SK-N-SH (cell line): ENCODE data around the gene PHEX. TPM values are rescaled to one million over a fixed set of nuclear protein-coding genes. Genes with fewer than 3 reads are reported as not detected.

Experiments
- CTCF ChIA-PET: fragments of 300-600, 350-600 bp; formaldehyde crosslinking; extraction: SDS; loops from one replicate; lab custom pipeline; 2021; lab: Yijun Ruan, JAX
- POLR2A ChIA-PET: fragments of 350-600 bp; sonication (Branson Sonifier 250); formaldehyde crosslinking; extraction: SDS; loops from one replicate; lab custom pipeline; 2020; ENCODE audit warnings: antibody characterized with exemption, inconsistent platforms; lab: Yijun Ruan, JAX
- DNase-seq: peaks from one replicate; pipeline ENCODE4 v3.0.0; 2012
- H2AFZ ChIP-seq: fragments of 200-600 bp; sonication (generic); 2 replicates; pipeline ENCODE4 v1.8.1; 2016; ENCODE audit warnings: antibody characterized with exemption, mild to moderate bottlenecking, low read depth
- H3F3A ChIP-seq: fragments of 200-600 bp; sonication (generic); replicated peaks from 2 replicates; pipeline ENCODE3; 2016; ENCODE audit warnings: antibody characterized with exemption, mild to moderate bottlenecking; ENCODE audit not compliant: insufficient read depth
- H3K27ac ChIP-seq, 2 experiments: fragments of 200-500 bp in 1 of 2; fragments of 200-600 bp in 1 of 2; sonication (Bioruptor generic) in 1 of 2; sonication (generic), shearing (Covaris generic) in 1 of 2; 2 replicates each; pipeline versions ENCODE4 v1.5.1 to v1.6.1; 2014 to 2016; ENCODE audit warnings: low read depth in 2 of 2, inconsistent platforms in 1 of 2, low read length in 1 of 2, mild to moderate bottlenecking in 1 of 2, mixed read lengths in 1 of 2
- H3K27me3 ChIP-seq: fragments of 200-600 bp; sonication (generic), shearing (Covaris generic); 2 replicates; pipeline ENCODE4 v1.6.1; 2016; ENCODE audit warnings: mixed run types; ENCODE audit not compliant: insufficient read depth
- H3K36me3 ChIP-seq, 2 experiments: fragments of 200-500 bp in 1 of 2; fragments of 200-600 bp in 1 of 2; sonication (Bioruptor generic) in 1 of 2; sonication (generic) in 1 of 2; replicated peaks in 1 of 2; 2 replicates each; pipeline versions ENCODE3 to v1.5.1; 2014 to 2016; ENCODE audit warnings: low read length in 1 of 2, mild to moderate bottlenecking in 1 of 2; ENCODE audit not compliant: insufficient read depth in 2 of 2, control insufficient read depth in 1 of 2
- H3K4me1 ChIP-seq, 2 experiments: fragments of 200-500 bp in 1 of 2; fragments of 200-600 bp in 1 of 2; sonication (Bioruptor generic) in 1 of 2; sonication (generic), shearing (Covaris generic) in 1 of 2; 2 replicates each; pipeline versions ENCODE4 v1.5.1 to v1.6.1; 2014 to 2016; ENCODE audit warnings: low read depth in 1 of 2, low read length in 1 of 2, mixed run types in 1 of 2; ENCODE audit not compliant: insufficient read depth in 2 of 2, control insufficient read depth in 1 of 2
- H3K4me2 ChIP-seq: fragments of 200-600 bp; sonication (generic), shearing (Covaris generic); 2 replicates; pipeline ENCODE4 v1.6.1; 2017; ENCODE audit warnings: mixed run types
- H3K4me3 ChIP-seq, 2 experiments: fragments of 200-500 bp in 1 of 2; fragments of 200-600 bp in 1 of 2; sonication (Bioruptor generic) in 1 of 2; sonication (generic), shearing (Covaris generic) in 1 of 2; 2 replicates each; pipeline versions ENCODE4 v1.5.1 to v1.8.1; 2014 to 2016; ENCODE audit warnings: low read depth in 2 of 2, inconsistent platforms in 1 of 2, low read length in 1 of 2, mild to moderate bottlenecking in 1 of 2, mixed read lengths in 1 of 2, moderate library complexity in 1 of 2
- H3K79me2 ChIP-seq: fragments of 200-600 bp; sonication (generic); 2 replicates; pipeline ENCODE4 v1.8.1; 2017; ENCODE audit warnings: mild to moderate bottlenecking; ENCODE audit not compliant: insufficient read depth
- H3K9ac ChIP-seq: fragments of 200-600 bp; sonication (generic); 2 replicates; pipeline ENCODE4 v1.6.1; 2017; ENCODE audit warnings: mixed run types
- H3K9me2 ChIP-seq: fragments of 200-600 bp; sonication (generic); 2 replicates; pipeline ENCODE4 v1.6.1; 2017; ENCODE audit warnings: mixed run types
- H3K9me3 ChIP-seq: fragments of 200-600 bp; sonication (generic); 2 replicates; pipeline ENCODE4 v1.6.1; 2017; ENCODE audit warnings: mixed run types, mild to moderate bottlenecking, moderate library complexity
- H4K20me1 ChIP-seq: fragments of 200-600 bp; sonication (generic); 2 replicates; pipeline ENCODE4 v1.6.1; 2017; ENCODE audit warnings: mild to moderate bottlenecking, mixed run types; ENCODE audit not compliant: insufficient read depth
- CHD2 ChIP-seq: fragments of 150-350 bp; IDR thresholded peaks from 2 replicates; pipeline ENCODE4 v1.6.1; 2018; ENCODE audit warnings: low read length; ENCODE audit not compliant: partially characterized antibody
- FOSL2 ChIP-seq: IDR thresholded peaks from 2 replicates; pipeline ENCODE4 v1.4.0; 2012; ENCODE audit warnings: low read depth, mild to moderate bottlenecking, moderate library complexity, borderline replicate concordance
- FOXJ3 ChIP-seq: sonication (generic); formaldehyde crosslinking; IDR thresholded peaks from 2 replicates; pipeline ENCODE4 v1.5.1; 2020; ENCODE audit warnings: mild to moderate bottlenecking, missing genetic modification reagents
- FOXM1 ChIP-seq: IDR thresholded peaks from 2 replicates; pipeline ENCODE4 v1.4.0; 2012; ENCODE audit warnings: low read depth, mild to moderate bottlenecking
- GABPA ChIP-seq: IDR thresholded peaks from 2 replicates; pipeline ENCODE4 v1.4.0; 2012; ENCODE audit warnings: low read depth, mild to moderate bottlenecking
- GATA2 ChIP-seq: sonication (generic); formaldehyde crosslinking; IDR thresholded peaks from 2 replicates; pipeline ENCODE4 v1.5.0; 2020; ENCODE audit warnings: mild to moderate bottlenecking, missing genetic modification reagents
- JUND ChIP-seq: IDR thresholded peaks from 2 replicates; pipeline ENCODE4 v1.4.0; 2012
- MAX ChIP-seq: IDR thresholded peaks from 2 replicates; pipeline ENCODE4 v1.4.0; 2012; ENCODE audit warnings: low read depth
- NRF1 ChIP-seq: IDR thresholded peaks from 2 replicates; pipeline ENCODE4 v1.6.1; 2012; ENCODE audit warnings: low read depth, mild to moderate bottlenecking, low read length
- PBX3 ChIP-seq: IDR thresholded peaks from 2 replicates; pipeline ENCODE4; 2012
- POLR2AphosphoS5 ChIP-seq: IDR thresholded peaks from 2 replicates; pipeline ENCODE4 v1.6.1; 2012; ENCODE audit warnings: low read depth, low read length
- RAD21 ChIP-seq: IDR thresholded peaks from 2 replicates; pipeline ENCODE4 v1.6.1; 2012; ENCODE audit warnings: mild to moderate bottlenecking, low read length
- RFX5 ChIP-seq: IDR thresholded peaks from 2 replicates; pipeline ENCODE4 v1.6.1; 2012; ENCODE audit warnings: mild to moderate bottlenecking, improper control_type of control experiment, low read length
- SIN3A ChIP-seq: IDR thresholded peaks from 2 replicates; pipeline ENCODE4 v1.6.1; 2012; ENCODE audit warnings: low read depth, mild to moderate bottlenecking, low read length, moderate library complexity, borderline replicate concordance
- SMC3 ChIP-seq: IDR thresholded peaks from 2 replicates; pipeline ENCODE4 v1.6.1; 2012; ENCODE audit warnings: low read depth, low read length, improper control_type of control experiment
- TAF1 ChIP-seq: IDR thresholded peaks from 2 replicates; pipeline ENCODE4 v1.6.1; 2012; ENCODE audit warnings: low read depth, mild to moderate bottlenecking, low read length, moderate library complexity, borderline replicate concordance
- TCF12 ChIP-seq: IDR thresholded peaks from 2 replicates; pipeline ENCODE4 v1.4.0; 2012
- TEAD4 ChIP-seq: IDR thresholded peaks from 2 replicates; pipeline ENCODE4 v1.4.0; 2012; ENCODE audit warnings: mild to moderate bottlenecking, borderline replicate concordance; ENCODE audit not compliant: insufficient read depth
- USF1 ChIP-seq: IDR thresholded peaks from 2 replicates; pipeline ENCODE4 v1.4.0; 2012; ENCODE audit warnings: low read depth, borderline replicate concordance
- USF2 ChIP-seq: fragments of 150-350 bp; IDR thresholded peaks from 2 replicates; pipeline ENCODE4 v1.6.1; 2017; ENCODE audit warnings: antibody characterized with exemption, low read length, low read depth, borderline replicate concordance
- YY1 ChIP-seq: IDR thresholded peaks from 2 replicates; pipeline ENCODE4 v1.4.0; 2012; ENCODE audit warnings: low read depth, mild to moderate bottlenecking
- ZBTB33 ChIP-seq: IDR thresholded peaks from 2 replicates; pipeline ENCODE4 v1.4.0; 2012; ENCODE audit warnings: low read depth, borderline replicate concordance
- WGBS: methylation state at CpG from one replicate; pipeline ENCODE4 v1.1.6; 2017; ENCODE audit warnings: low lambda C conversion rate; 5-methylcytosine and 5-hydroxymethylcytosine counted together
- polyA plus RNA-seq, 3 experiments: library from polyadenylated mRNA; depleted of rRNA; stranded (reverse); fragments of >200 nt; gene quantifications; 2 replicates each; pipeline ENCODE4 v1.2.3, GENCODE V29; 2012

The PHEX gene
- polyA plus RNA-seq, 1 of the 3 experiments (the other 2 are of a cell fraction), result 0.35 TPM

- Histone ChIP-seq H3K27ac (no peak overlapping the region), H3K4me1 (peaks cover 0 to 3% of the 10 kb centered on the region in 2 experiments; a peak in 1 of 4 replicates), H3K4me2 (no peak overlapping the region), H3K27me3 (no peaks in the 10 kb centered on the region), H3K79me2 (peaks cover 18% of the 10 kb centered on the region), H3F3A (peaks cover 14% of the 10 kb centered on the region), H3K4me3 (no peak overlapping the region), H3K9ac (no peak overlapping the region), H3K9me2 (no peaks in the 10 kb centered on the region), H2AFZ (no peak overlapping the region), H3K9me3 (no peaks in the 10 kb centered on the region), H3K36me3 (peaks cover 29 to 79% of the 10 kb centered on the region in 2 experiments), H4K20me1 (peaks cover 4% of the 10 kb centered on the region; the same call in 1 of the 2 replicates)
- TF ChIP-seq TEAD4 (no peak), JUND (no peak), CHD2 (no peak), PBX3 (no peak), GATA2 (CRISPR knock-in tag) (no peak), FOSL2 (no peak), USF2 (no peak), SIN3A (no peak), SMC3 (no peak), RFX5 (no peak), TAF1 (no peak), RAD21 (no peak), MAX (no peak)
- 86% methylated on average over 4 of the region's 4 CpGs for WGBS
- no peak for DNase-seq
- CTCF ChIA-PET, result interaction anchor here (0.9 kb wide), 1 partner anchor 16 kb away, joined by 3 read pairs; no protein-coding TSS in a partner anchor
- POLR2A ChIA-PET, result no interaction called here
Observed at GRCh38 chrX:21989384-21989783, 42.7 kb upstream of the PHEX start.

- H3K4me3 ChIP-seq, result no peak overlapping the region
- peaks cover 4% of the 10 kb centered on the region for H3F3A ChIP-seq
- H3K9me2 ChIP-seq, result no peaks in the 10 kb centered on the region
- H2AFZ ChIP-seq, result no peak overlapping the region
- no peak overlapping the region for H3K4me2 ChIP-seq
- H3K79me2 ChIP-seq, result peaks cover 26% of the 10 kb centered on the region
- H3K9ac ChIP-seq, result no peak overlapping the region
- H4K20me1 ChIP-seq, result peaks cover under 1% of the 10 kb centered on the region; the same call in 1 of the 2 replicates
- ChIA-PET POLR2A (no interaction called here), CTCF (no interaction called here)
- WGBS, result 86% methylated on average over 8 of the region's 8 CpGs
- H3K36me3 ChIP-seq, result peaks cover 29 to 79% of the 10 kb centered on the region in 2 experiments
- no peaks in the 10 kb centered on the region for H3K9me3 ChIP-seq
- H3K27me3 ChIP-seq, result no peaks in the 10 kb centered on the region
- H3K27ac ChIP-seq, result no peak overlapping the region
- DNase-seq, result no peak
- peaks cover 0 to 3% of the 10 kb centered on the region in 2 experiments; a peak in 1 of 4 replicates for H3K4me1 ChIP-seq
- TF ChIP-seq TEAD4 (no peak), CHD2 (no peak), PBX3 (no peak), NRF1 (no peak), GABPA (no peak), USF2 (no peak), ZBTB33 (no peak), YY1 (no peak), FOSL2 (no peak), RFX5 (no peak), TCF12 (no peak), SMC3 (no peak), FOXJ3 (no peak), USF1 (no peak), POLR2AphosphoS5 (no peak), FOXM1 (no peak)
Observed at GRCh38 chrX:21990832-21991231, 41.3 kb upstream of the PHEX start.
